HepG2 (cell line): Measurements from ENCODE around the gene KHK. TPM values are rescaled to one million over a fixed set of nuclear protein-coding genes. Genes with fewer than 3 reads are reported as not detected.

Source experiments
- ATF2 ChIP-seq: sonication (generic); formaldehyde crosslinking; IDR thresholded peaks from 2 replicates; pipeline ENCODE4 v1.4.0; 2020; ENCODE audit warnings: missing genetic modification reagents
- CSRNP2 ChIP-seq: sonication (generic); formaldehyde crosslinking; conservative IDR thresholded peaks from 2 replicates; pipeline ENCODE4 v1.8.0; 2022; ENCODE audit warnings: low read depth, missing genetic modification reagents
- CTCF ChIP-seq: sonication (generic); formaldehyde crosslinking; IDR thresholded peaks from 2 replicates; pipeline ENCODE4 v1.5.0; 2020; ENCODE audit warnings: mild to moderate bottlenecking, missing genetic modification reagents, moderate library complexity
- FOXA3 ChIP-seq: IDR thresholded peaks from 2 replicates; pipeline ENCODE4 v1.6.1; 2016; ENCODE audit warnings: missing genetic modification reagents, missing compliant biosample characterization
- HNF1A ChIP-seq, 2 experiments: sonication (generic) in 1 of 2; formaldehyde crosslinking in 1 of 2; IDR thresholded peaks; 2 replicates each; pipeline versions ENCODE4 v1.4.0 to v1.6.1; 2016 to 2020; ENCODE audit warnings: borderline replicate concordance in 1 of 2, low read depth in 1 of 2, mild to moderate bottlenecking in 1 of 2, missing genetic modification reagents in 1 of 2
- MYPOP ChIP-seq: sonication (generic); formaldehyde crosslinking; IDR thresholded peaks from 2 replicates; pipeline ENCODE4 v1.8.1; 2023; ENCODE audit warnings: mild to moderate bottlenecking, moderate library complexity, missing genetic modification reagents
- NBN ChIP-seq: fragments of 450-650 bp; conservative IDR thresholded peaks from 2 replicates; pipeline ENCODE4 v1.6.1; 2017
- RAD21 ChIP-seq: fragments of 450-650 bp; formaldehyde crosslinking; IDR thresholded peaks from 2 replicates; pipeline ENCODE4 v1.5.0; 2020; ENCODE audit warnings: mild to moderate bottlenecking
- THAP11 ChIP-seq: IDR thresholded peaks from 2 replicates; pipeline ENCODE4 v1.6.1; 2016; ENCODE audit warnings: missing biosample characterization, missing genetic modification reagents
- YEATS2 ChIP-seq: sonication (generic); formaldehyde crosslinking; IDR thresholded peaks from 2 replicates; pipeline ENCODE4 v1.4.0; 2020; ENCODE audit warnings: missing genetic modification reagents, borderline replicate concordance
- ZEB1 ChIP-seq: IDR thresholded peaks from 2 replicates; pipeline ENCODE4 v1.6.1; 2012; ENCODE audit warnings: mild to moderate bottlenecking, low read depth, inconsistent platforms; ENCODE audit not compliant: insufficient replicate concordance
- ZNF143 ChIP-seq: sonication (generic); formaldehyde crosslinking; IDR thresholded peaks from 2 replicates; pipeline ENCODE4 v1.4.0; 2020; ENCODE audit warnings: missing genetic modification reagents
- ZNF354B ChIP-seq: sonication (generic); formaldehyde crosslinking; IDR thresholded peaks from 2 replicates; pipeline ENCODE4 v1.8.0; 2022; ENCODE audit warnings: mild to moderate bottlenecking, missing genetic modification reagents
- ZNF501 ChIP-seq: sonication (generic); formaldehyde crosslinking; IDR thresholded peaks from 2 replicates; pipeline ENCODE4 v1.5.1; 2020; ENCODE audit warnings: mild to moderate bottlenecking, moderate library complexity, missing genetic modification reagents
- ZNF558 ChIP-seq: sonication (generic); formaldehyde crosslinking; IDR thresholded peaks from 2 replicates; pipeline ENCODE4 v1.9.0; 2022; ENCODE audit warnings: mild to moderate bottlenecking, missing genetic modification reagents, borderline replicate concordance
- ZNF570 ChIP-seq: sonication (generic); formaldehyde crosslinking; IDR thresholded peaks from 2 replicates; pipeline ENCODE4 v1.4.0; 2020; ENCODE audit warnings: mild to moderate bottlenecking, missing genetic modification reagents, borderline replicate concordance
- ZNF598 ChIP-seq: sonication (generic); formaldehyde crosslinking; IDR thresholded peaks from 2 replicates; pipeline ENCODE4 v1.5.1; 2020; ENCODE audit warnings: mild to moderate bottlenecking, missing genetic modification reagents, borderline replicate concordance
- ZNF891 ChIP-seq: sonication (generic); formaldehyde crosslinking; IDR thresholded peaks from 2 replicates; pipeline ENCODE4 v1.5.0; 2020; ENCODE audit warnings: mild to moderate bottlenecking, missing genetic modification reagents
- polyA plus RNA-seq, 8 experiments: library from polyadenylated mRNA; depleted of rRNA in 3 of 8; stranded (reverse) in 7 of 8; unstranded in 1 of 8; fragments of >200 nt; fragmentation: Illumina TruSeq in 4 of 8; extraction: Trizol in 4 of 8; gene quantifications; 2 replicates each; pipeline versions ENCODE4 v1.2.1 to v1.2.3, GENCODE V29; 2011 to 2016; ENCODE audit warnings: low read depth in 4 of 8, missing spikeins in 1 of 8, mixed read lengths in 1 of 8; ENCODE audit not compliant: insufficient read depth in 1 of 8
- total RNA-seq, 5 experiments: library from RNA; depleted of rRNA; stranded (reverse); fragments of >200 nt; fragmentation: Illumina TruSeq; extraction: Trizol; gene quantifications; 2 replicates each; pipeline ENCODE4 v1.2.3, GENCODE V29; 2016; ENCODE audit warnings: low read depth in 1 of 5

The KHK gene
- total and polyA plus RNA-seq, 2 of the 13 experiments (the other 11 are each of a cell fraction or from before 2014, with no cell fraction given): 40.9 to 99.2 TPM

- TF ChIP-seq CTCF (CRISPR knock-in tag): peak; percentile 36
- peak; percentile 81 for TF ChIP-seq ZNF143 (CRISPR knock-in tag)
- TF ChIP-seq ZNF570 (CRISPR knock-in tag): no peak
- peak; percentile 82; the same call in 1 of the 2 replicates for TF ChIP-seq ZNF891 (CRISPR knock-in tag)
- no peak for TF ChIP-seq ZNF558 (CRISPR knock-in tag)
- no peak for TF ChIP-seq NBN
- peak; percentile 52 for TF ChIP-seq RAD21 (CRISPR knock-in tag)
- peak; percentile 96 for TF ChIP-seq THAP11 (CRISPR knock-in tag)
- TF ChIP-seq ATF2 (CRISPR knock-in tag): peak; percentile 82; the same call in 1 of the 2 replicates
- TF ChIP-seq HNF1A (IDR thresholded peaks at IDR 0.05; ENCODE audit: low read depth): no peak
- TF ChIP-seq HNF1A (CRISPR knock-in tag; IDR thresholded peaks at IDR 0.05; ENCODE audit: borderline replicate concordance): peak; percentile 64; the same call in 1 of the 2 replicates
- no peak; the same call in 1 of the 2 replicates for TF ChIP-seq FOXA3 (CRISPR knock-in tag)
- no peak for TF ChIP-seq MYPOP (CRISPR knock-in tag)
- TF ChIP-seq CSRNP2 (CRISPR knock-in tag): no peak
- no peak for TF ChIP-seq ZEB1
- no peak for TF ChIP-seq ZNF354B (CRISPR knock-in tag)
- peak; percentile 75; the same call in 1 of the 2 replicates for TF ChIP-seq ZNF501 (CRISPR knock-in tag)
- TF ChIP-seq YEATS2 (CRISPR knock-in tag): peak; percentile 93
- peak; percentile 82; the same call in 1 of the 2 replicates for TF ChIP-seq ZNF598 (CRISPR knock-in tag)
- TF ChIP-seq, all 625 proteins: peak for 234
These were observed 15.1 kb upstream of the KHK start, which contains the start of gene OST4 (continued) for GRCh38 chr2:27071277-27071989.
